ENCODE measurements around the gene TIMD4. TPM values are rescaled to one million over a fixed set of nuclear protein-coding genes. Genes with fewer than 3 reads are reported as not detected.

TIMD4 gene
- total and polyA plus RNA-seq, 2 experiments from 2014 or later = not detected

DNA sequence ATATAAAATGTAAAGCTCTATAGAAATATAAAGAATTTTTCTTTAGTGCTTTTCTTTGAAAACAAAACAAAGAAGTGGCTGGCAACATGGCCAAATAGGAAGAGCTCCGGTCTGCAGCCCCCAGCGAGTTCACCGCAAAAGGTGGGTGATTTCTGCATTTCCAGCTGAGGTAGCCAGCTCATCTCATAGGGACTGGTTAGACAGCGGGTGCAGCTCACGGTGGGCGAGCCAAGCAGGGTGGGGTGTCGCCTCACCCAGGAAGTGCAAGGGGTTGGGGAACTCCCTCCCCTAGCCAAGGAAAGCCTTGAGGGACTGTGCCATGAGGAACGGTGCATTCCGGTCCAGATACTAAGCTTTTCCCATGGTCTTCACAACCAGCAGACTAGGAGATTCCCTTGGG is 21.0 kb upstream of the TIMD4 start:
- no peaks in the 10 kb centered on the region for H3K36me3 Mint-ChIP-seq (ENCODE audit: low read depth)
- no peak overlapping the region for H3K4me3 ChIP-seq
- H3K4me1 ChIP-seq (ENCODE audit: insufficient read depth) = no peaks in the 10 kb centered on the region
- H3K27me3 Mint-ChIP-seq (ENCODE audit: insufficient read depth, low read depth, poor library complexity) = peaks cover 6% of the 10 kb centered on the region
- H2AFZ ChIP-seq = no peak overlapping the region
- H3K9me3 Mint-ChIP-seq = peaks cover 3% of the 10 kb centered on the region; the same call in 1 of the 3 replicates
- no peaks in the 10 kb centered on the region for H3K27me3 ChIP-seq (ENCODE audit: insufficient read depth)
- TF ChIP-seq STAT1 (IDR thresholded peaks at IDR 0.05; ENCODE audit: unreplicated experiment) = no peak
- TF ChIP-seq CREB1 (CRISPR knock-in tag; IDR thresholded peaks at IDR 0.05; ENCODE audit: low read depth) = no peak
- TF ChIP-seq, protein P1, sequence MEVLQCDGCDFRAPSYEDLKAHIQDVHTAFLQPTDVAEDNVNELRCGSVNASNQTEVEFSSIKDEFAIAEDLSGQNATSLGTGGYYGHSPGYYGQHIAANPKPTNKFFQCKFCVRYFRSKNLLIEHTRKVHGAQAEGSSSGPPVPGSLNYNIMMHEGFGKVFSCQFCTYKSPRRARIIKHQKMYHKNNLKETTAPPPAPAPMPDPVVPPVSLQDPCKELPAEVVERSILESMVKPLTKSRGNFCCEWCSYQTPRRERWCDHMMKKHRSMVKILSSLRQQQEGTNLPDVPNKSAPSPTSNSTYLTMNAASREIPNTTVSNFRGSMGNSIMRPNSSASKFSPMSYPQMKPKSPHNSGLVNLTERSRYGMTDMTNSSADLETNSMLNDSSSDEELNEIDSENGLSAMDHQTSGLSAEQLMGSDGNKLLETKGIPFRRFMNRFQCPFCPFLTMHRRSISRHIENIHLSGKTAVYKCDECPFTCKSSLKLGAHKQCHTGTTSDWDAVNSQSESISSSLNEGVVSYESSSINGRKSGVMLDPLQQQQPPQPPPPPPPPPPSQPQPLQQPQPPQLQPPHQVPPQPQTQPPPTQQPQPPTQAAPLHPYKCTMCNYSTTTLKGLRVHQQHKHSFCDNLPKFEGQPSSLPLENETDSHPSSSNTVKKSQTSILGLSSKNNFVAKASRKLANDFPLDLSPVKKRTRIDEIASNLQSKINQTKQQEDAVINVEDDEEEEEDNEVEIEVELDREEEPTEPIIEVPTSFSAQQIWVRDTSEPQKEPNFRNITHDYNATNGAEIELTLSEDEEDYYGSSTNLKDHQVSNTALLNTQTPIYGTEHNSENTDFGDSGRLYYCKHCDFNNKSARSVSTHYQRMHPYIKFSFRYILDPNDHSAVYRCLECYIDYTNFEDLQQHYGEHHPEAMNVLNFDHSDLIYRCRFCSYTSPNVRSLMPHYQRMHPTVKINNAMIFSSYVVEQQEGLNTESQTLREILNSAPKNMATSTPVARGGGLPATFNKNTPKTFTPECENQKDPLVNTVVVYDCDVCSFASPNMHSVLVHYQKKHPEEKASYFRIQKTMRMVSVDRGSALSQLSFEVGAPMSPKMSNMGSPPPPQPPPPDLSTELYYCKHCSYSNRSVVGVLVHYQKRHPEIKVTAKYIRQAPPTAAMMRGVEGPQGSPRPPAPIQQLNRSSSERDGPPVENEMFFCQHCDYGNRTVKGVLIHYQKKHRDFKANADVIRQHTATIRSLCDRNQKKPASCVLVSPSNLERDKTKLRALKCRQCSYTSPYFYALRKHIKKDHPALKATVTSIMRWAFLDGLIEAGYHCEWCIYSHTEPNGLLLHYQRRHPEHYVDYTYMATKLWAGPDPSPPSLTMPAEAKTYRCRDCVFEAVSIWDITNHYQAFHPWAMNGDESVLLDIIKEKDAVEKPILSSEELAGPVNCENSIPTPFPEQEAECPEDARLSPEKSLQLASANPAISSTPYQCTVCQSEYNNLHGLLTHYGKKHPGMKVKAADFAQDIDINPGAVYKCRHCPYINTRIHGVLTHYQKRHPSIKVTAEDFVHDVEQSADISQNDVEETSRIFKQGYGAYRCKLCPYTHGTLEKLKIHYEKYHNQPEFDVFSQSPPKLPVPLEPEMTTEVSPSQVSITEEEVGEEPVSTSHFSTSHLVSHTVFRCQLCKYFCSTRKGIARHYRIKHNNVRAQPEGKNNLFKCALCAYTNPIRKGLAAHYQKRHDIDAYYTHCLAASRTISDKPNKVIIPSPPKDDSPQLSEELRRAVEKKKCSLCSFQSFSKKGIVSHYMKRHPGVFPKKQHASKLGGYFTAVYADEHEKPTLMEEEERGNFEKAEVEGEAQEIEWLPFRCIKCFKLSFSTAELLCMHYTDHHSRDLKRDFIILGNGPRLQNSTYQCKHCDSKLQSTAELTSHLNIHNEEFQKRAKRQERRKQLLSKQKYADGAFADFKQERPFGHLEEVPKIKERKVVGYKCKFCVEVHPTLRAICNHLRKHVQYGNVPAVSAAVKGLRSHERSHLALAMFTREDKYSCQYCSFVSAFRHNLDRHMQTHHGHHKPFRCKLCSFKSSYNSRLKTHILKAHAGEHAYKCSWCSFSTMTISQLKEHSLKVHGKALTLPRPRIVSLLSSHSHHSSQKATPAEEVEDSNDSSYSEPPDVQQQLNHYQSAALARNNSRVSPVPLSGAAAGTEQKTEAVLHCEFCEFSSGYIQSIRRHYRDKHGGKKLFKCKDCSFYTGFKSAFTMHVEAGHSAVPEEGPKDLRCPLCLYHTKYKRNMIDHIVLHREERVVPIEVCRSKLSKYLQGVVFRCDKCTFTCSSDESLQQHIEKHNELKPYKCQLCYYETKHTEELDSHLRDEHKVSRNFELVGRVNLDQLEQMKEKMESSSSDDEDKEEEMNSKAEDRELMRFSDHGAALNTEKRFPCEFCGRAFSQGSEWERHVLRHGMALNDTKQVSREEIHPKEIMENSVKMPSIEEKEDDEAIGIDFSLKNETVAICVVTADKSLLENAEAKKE (CRISPR knock-in tag; IDR thresholded peaks at IDR 0.05) = no peak
- no peak for TF ChIP-seq ZNF331 (CRISPR knock-in tag; IDR thresholded peaks at IDR 0.05; ENCODE audit: low read depth)
- TF ChIP-seq EZH2phosphoT487 (IDR thresholded peaks at IDR 0.05; ENCODE audit: unreplicated experiment) = no peak
- TF ChIP-seq JUNB (IDR thresholded peaks at IDR 0.05; ENCODE audit: unreplicated experiment) = no peak
- no peak overlapping the region for H3K4me3 Mint-ChIP-seq
- DNase-seq (ENCODE audit: low spot score) (no peak), ATAC-seq (no peak)
- 0 out of 2 replicates have a peak, but pooled peaks cover 4% of the 10 kb centered on the region for H3K9me2 ChIP-seq (ENCODE audit: insufficient read depth)
- H3K27ac ChIP-seq (ENCODE audit: low read depth) = no peak overlapping the region
- H3K4me1 Mint-ChIP-seq = no peaks in the 10 kb centered on the region
- no peaks in the 10 kb centered on the region for H3K36me3 ChIP-seq (ENCODE audit: insufficient read depth)
- H3F3A ChIP-seq (replicated peaks; ENCODE audit: low read depth) = no peaks in the 10 kb centered on the region
- no peak overlapping the region for H3K27ac Mint-ChIP-seq
- no peak overlapping the region for H3K4me2 ChIP-seq
- no peaks in the 10 kb centered on the region for H3K79me2 ChIP-seq (replicated peaks; ENCODE audit: insufficient read depth)
- H4K20me1 ChIP-seq (replicated peaks; ENCODE audit: insufficient read depth) = no peaks in the 10 kb centered on the region

DNA sequence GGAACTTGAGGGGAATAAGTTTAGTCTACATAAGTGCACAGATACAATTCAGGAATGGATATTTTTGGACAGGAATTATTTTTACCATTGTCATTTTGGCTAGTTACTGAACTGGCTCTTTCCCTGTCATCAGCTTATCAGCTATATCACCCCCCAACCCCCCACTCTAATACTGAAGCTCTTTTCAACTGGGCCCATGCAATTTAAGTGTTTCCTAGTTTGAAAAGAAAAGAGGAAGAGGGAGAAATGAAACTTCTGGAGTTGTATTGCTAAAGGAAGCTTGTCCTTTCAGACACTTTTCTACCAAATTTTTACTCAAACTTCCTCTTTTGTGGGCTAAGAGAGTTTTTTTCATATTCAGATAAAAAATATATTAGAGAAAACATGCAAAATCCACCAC is 18.5 kb upstream of the TIMD4 start:
- Histone ChIP-seq H3K27me3 (ENCODE audit: insufficient read depth) (no peaks in the 10 kb centered on the region), H2AFZ (no peak overlapping the region), H3K4me3 (no peak overlapping the region), H3K27ac (ENCODE audit: low read depth) (no peak overlapping the region), H3K36me3 (ENCODE audit: insufficient read depth) (no peaks in the 10 kb centered on the region), H3K4me1 (ENCODE audit: insufficient read depth) (no peaks in the 10 kb centered on the region), H3K4me2 (no peak overlapping the region), H4K20me1 (replicated peaks; ENCODE audit: insufficient read depth) (no peaks in the 10 kb centered on the region), H3K79me2 (replicated peaks; ENCODE audit: insufficient read depth) (no peaks in the 10 kb centered on the region), H3K9me2 (ENCODE audit: insufficient read depth) (0 out of 2 replicates have a peak, but pooled peaks cover 4% of the 10 kb centered on the region), H3F3A (replicated peaks; ENCODE audit: low read depth) (no peaks in the 10 kb centered on the region)
- Mint-ChIP-seq H3K4me1 (no peaks in the 10 kb centered on the region), H3K36me3 (ENCODE audit: low read depth) (no peaks in the 10 kb centered on the region), H3K27me3 (ENCODE audit: insufficient read depth, low read depth, poor library complexity) (peaks cover 1% of the 10 kb centered on the region), H3K9me3 (peaks cover 2% of the 10 kb centered on the region; the same call in 1 of the 3 replicates), H3K4me3 (no peak overlapping the region), H3K27ac (no peak overlapping the region)
- ATAC-seq (no peak), DNase-seq (ENCODE audit: low spot score) (no peak)
- TF ChIP-seq EZH2 (IDR thresholded peaks at IDR 0.05; ENCODE audit: low read depth, unreplicated experiment) (no peak), STAT1 (IDR thresholded peaks at IDR 0.05; ENCODE audit: unreplicated experiment) (no peak), CREB1 (CRISPR knock-in tag; IDR thresholded peaks at IDR 0.05; ENCODE audit: low read depth) (no peak), POLR2AphosphoS5 (IDR thresholded peaks at IDR 0.05; ENCODE audit: low read depth) (no peak), NANOG (IDR thresholded peaks at IDR 0.05; ENCODE audit: borderline replicate concordance) (no peak)
- TF ChIP-seq, protein P2, sequence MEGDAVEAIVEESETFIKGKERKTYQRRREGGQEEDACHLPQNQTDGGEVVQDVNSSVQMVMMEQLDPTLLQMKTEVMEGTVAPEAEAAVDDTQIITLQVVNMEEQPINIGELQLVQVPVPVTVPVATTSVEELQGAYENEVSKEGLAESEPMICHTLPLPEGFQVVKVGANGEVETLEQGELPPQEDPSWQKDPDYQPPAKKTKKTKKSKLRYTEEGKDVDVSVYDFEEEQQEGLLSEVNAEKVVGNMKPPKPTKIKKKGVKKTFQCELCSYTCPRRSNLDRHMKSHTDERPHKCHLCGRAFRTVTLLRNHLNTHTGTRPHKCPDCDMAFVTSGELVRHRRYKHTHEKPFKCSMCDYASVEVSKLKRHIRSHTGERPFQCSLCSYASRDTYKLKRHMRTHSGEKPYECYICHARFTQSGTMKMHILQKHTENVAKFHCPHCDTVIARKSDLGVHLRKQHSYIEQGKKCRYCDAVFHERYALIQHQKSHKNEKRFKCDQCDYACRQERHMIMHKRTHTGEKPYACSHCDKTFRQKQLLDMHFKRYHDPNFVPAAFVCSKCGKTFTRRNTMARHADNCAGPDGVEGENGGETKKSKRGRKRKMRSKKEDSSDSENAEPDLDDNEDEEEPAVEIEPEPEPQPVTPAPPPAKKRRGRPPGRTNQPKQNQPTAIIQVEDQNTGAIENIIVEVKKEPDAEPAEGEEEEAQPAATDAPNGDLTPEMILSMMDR (conservative IDR thresholded peaks at IDR 0.05; ENCODE audit: low read depth in 2 of 2) = no peak
